Ectodermal cell (in vitro differentiated cells): Measurements from ENCODE around the gene SAMD13.
"Not testable (repeated sequence)": the region's sequence is repeated elsewhere in the genome, so short reads cannot be mapped to it uniquely, and the experiment has no call there.

Source experiments
- H3K27ac ChIP-seq: 2 replicates; pipeline ENCODE4 v1.7.0; 2013; ENCODE audit warnings: mild to moderate bottlenecking, low read depth, low read length; ENCODE audit not compliant: insufficient read depth, poor library complexity, severe bottlenecking
- H3K27me3 ChIP-seq: 2 replicates; pipeline ENCODE4 v1.7.0; 2013; ENCODE audit warnings: mild to moderate bottlenecking, low read length; ENCODE audit not compliant: insufficient read depth, control insufficient read depth, poor library complexity, severe bottlenecking
- H3K36me3 ChIP-seq: one replicate; pipeline ENCODE4 v1.7.0; 2013; ENCODE audit warnings: low read length; ENCODE audit not compliant: control insufficient read depth, insufficient read depth
- H3K4me1 ChIP-seq: one replicate; pipeline ENCODE4 v1.7.0; 2013; ENCODE audit warnings: low read length; ENCODE audit not compliant: control insufficient read depth, insufficient read depth
- H3K4me3 ChIP-seq: 2 replicates; pipeline ENCODE4 v1.7.0; 2013; ENCODE audit warnings: low read depth, low read length, control low read depth; ENCODE audit not compliant: insufficient read depth
- H3K9me3 ChIP-seq: 2 replicates; pipeline ENCODE4 v1.7.0; 2013; ENCODE audit warnings: mild to moderate bottlenecking, low read length, moderate library complexity; ENCODE audit not compliant: control insufficient read depth
- WGBS, 2 experiments: methylation state at CpG; one replicate each; pipeline ENCODE4 v1.1.7; 2013; ENCODE audit warnings: missing lambda C conversion rate in 2 of 2; 5-methylcytosine and 5-hydroxymethylcytosine counted together

SAMD13 gene

DNA sequence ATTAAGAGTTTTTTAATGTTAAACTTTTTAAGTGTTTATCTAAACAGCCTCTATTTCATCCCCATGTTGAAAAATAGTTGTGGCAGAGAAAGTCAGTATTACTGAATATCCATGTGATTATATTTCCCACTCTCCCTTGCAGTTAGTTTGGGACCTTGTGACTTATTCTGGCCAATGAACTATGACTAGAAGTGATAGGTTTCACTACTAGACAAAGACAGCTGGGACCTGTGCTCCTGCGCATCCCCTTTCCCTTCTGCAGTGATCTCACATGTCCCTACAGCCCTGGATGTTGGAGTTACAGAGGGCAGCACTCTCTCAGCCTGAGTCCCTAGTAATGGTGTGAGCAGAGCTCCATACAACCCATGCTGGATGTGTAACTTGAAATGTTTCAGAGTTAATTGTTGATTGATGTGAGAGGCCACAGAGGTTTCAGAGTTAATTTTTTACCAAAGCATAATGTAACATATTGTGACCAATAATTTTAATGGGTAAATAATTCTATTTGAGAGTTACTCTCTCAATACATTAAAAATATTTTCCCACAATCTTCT lies 18.7 kb upstream of the SAMD13 start:
- Histone ChIP-seq H3K9me3 (no peaks in the 10 kb centered on the region), H3K27me3 (no peaks in the 10 kb centered on the region), H3K36me3 (no peaks in the 10 kb centered on the region), H3K4me1 (no peaks in the 10 kb centered on the region), H3K27ac (no peak overlapping the region), H3K4me3 (no peak overlapping the region)
- WGBS, 2 experiments, result 100% methylated on average over 1 of the region's 1 CpG

DNA sequence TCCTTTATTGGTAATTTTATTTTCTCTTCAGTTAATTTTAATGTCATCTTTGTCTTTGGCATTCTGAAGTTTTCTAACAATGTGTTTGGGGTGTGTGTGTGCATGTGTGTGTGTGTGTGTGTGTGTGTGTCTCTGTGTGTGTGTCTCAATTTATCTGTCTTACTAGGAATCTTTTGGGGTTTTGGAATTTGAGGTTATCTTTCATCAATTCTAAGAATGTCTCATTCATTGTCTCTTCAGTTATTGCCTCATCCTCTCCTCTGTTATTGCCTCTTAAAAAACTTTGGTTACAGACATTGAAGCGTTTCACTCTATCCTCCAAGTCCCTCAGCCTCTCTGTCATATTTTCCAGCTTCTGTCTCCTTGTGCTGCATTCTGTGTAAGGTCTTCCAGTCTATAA lies 18.1 kb upstream of the SAMD13 start:
- H3K27ac ChIP-seq, result no peak overlapping the region
- H3K4me1 ChIP-seq, result no peaks in the 10 kb centered on the region
- H3K36me3 ChIP-seq, result no peaks in the 10 kb centered on the region
- WGBS, 2 experiments, result 85 to 100% methylated on average over 1 of the region's 1 CpG
- H3K4me3 ChIP-seq, result no peak overlapping the region
- H3K27me3 ChIP-seq, result no peaks in the 10 kb centered on the region
- H3K9me3 ChIP-seq, result no peaks in the 10 kb centered on the region

- H3K9me3 ChIP-seq, result peaks cover 2% of the 10 kb centered on the region
- no peak overlapping the region for H3K27ac ChIP-seq
- H3K36me3 ChIP-seq, result no peaks in the 10 kb centered on the region
- WGBS, 2 experiments, result 100% methylated on average over 1 of the region's 1 CpG; no CpG with 5 or more reads in 1 of the 2 experiments
- H3K4me3 ChIP-seq, result no peak overlapping the region
- H3K4me1 ChIP-seq, result no peaks in the 10 kb centered on the region
- H3K27me3 ChIP-seq, result no peaks in the 10 kb centered on the region
Measured at GRCh38 chr1:84286071-84286470, 15.4 kb upstream of the SAMD13 start.

DNA sequence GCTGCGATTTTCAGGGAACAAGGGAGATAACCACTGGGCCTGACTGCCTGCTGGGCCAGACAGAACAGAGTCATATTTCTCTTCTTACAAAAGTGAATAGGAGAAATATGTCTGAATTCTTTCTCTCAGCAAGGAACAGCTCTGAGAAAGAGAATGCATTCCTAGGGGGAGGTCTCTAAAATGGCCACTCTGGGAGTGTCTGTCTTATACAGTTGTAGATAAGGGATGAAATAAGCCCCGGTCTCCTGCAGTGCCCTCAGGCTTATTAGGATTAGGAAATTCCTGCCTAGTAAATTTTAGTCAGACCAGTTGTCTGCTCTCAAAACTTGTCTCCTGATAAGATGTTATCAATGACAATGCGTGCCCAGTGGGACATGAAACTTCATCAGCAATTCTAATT lies 14.1 kb upstream of the SAMD13 start:
- H3K4me3 ChIP-seq, H3K27me3 ChIP-seq, H3K27ac ChIP-seq, H3K9me3 ChIP-seq, H3K4me1 ChIP-seq, H3K36me3 ChIP-seq: not testable (repeated sequence)
- WGBS, 2 experiments, result 64% methylated on average over 3 of the region's 3 CpGs

DNA sequence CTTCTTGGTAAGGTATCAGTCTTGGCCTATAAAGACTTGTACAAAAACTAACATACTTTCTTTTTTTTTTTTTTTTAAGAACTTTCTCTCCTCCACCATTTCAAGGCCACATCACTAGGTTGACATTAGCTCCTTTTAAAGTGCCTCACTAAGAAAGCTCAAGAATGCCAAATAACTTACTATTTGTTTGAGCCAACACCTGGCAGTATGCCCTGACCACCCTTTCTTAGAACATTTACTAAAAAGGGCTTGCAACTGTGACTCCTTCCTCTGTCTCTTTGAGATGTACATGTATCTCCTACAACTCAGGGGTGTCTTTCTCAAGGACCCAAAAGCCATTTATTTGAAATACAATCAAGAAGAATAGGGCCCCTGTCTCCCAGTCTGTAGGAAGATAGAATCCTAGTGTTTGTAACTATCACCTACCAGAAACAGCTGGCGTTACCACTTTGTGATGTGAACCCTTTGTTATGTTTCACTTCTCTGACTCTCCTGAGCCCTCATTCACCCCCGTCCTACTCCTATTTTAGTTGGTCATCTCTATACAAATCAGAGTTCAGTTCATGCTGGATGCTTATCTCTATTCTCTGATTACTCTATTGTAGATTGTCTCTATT lies 12.2 kb upstream of the SAMD13 start:
- 70 to 77% methylated on average over 2 of the region's 2 CpGs for WGBS, 2 experiments
- Histone ChIP-seq H3K27me3 (no peaks in the 10 kb centered on the region), H3K9me3 (peaks cover 2% of the 10 kb centered on the region)

GRCh38 chr1:84291882-84292655 lies 9.4 kb upstream of the SAMD13 start:
- H3K4me3 ChIP-seq, result no peak overlapping the region

More for the DNA sequence above, 12.2 kb upstream of the SAMD13 start:
- Histone ChIP-seq H3K27ac (no peak overlapping the region), H3K4me3 (no peak overlapping the region), H3K36me3 (no peaks in the 10 kb centered on the region), H3K4me1 (no peaks in the 10 kb centered on the region)

GRCh38 chr1:84293766-84294165 lies 7.7 kb upstream of the SAMD13 start:
- Histone ChIP-seq H3K27ac (no peak overlapping the region), H3K36me3 (no peaks in the 10 kb centered on the region), H3K4me3 (no peak overlapping the region), H3K27me3 (no peaks in the 10 kb centered on the region), H3K4me1 (no peaks in the 10 kb centered on the region), H3K9me3 (peaks cover 2% of the 10 kb centered on the region)
- 95% methylated on average over 2 of the region's 2 CpGs for WGBS, 2 experiments

More at GRCh38 chr1:84291882-84292655, 9.4 kb upstream of the SAMD13 start:
- Histone ChIP-seq H3K4me1 (no peaks in the 10 kb centered on the region), H3K27ac (no peak overlapping the region), H3K27me3 (no peaks in the 10 kb centered on the region), H3K36me3 (no peaks in the 10 kb centered on the region), H3K9me3 (peaks cover 2% of the 10 kb centered on the region)
- 89 to 91% methylated on average over 5 of the region's 5 CpGs for WGBS, 2 experiments

DNA sequence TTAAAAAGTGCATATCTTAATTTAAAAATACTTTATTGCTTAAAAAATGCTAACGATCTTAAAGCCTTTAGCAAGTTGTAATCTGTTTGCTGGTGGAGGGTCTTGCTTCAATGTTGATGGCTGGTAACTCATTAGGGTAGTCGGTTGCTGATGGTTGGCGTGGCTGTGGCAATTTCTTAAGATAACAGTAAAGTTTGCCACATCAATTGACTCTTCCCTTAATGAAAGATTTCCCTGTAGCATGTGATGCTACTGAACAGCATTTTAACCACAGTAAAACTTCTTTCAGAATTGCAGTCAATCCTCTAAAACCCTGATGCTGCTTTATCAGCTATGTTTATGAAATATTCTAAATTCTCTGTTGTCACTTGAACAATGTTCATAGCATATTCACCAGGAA lies 6.8 kb upstream of the SAMD13 start:
- 96 to 98% methylated on average over 3 of the region's 3 CpGs for WGBS, 2 experiments
- no peaks in the 10 kb centered on the region for H3K9me3 ChIP-seq
- no peaks in the 10 kb centered on the region for H3K36me3 ChIP-seq
- H3K4me1 ChIP-seq, result peaks cover 5% of the 10 kb centered on the region
- no peak overlapping the region for H3K27ac ChIP-seq
- no peak overlapping the region for H3K4me3 ChIP-seq
- H3K27me3 ChIP-seq, result no peaks in the 10 kb centered on the region

DNA sequence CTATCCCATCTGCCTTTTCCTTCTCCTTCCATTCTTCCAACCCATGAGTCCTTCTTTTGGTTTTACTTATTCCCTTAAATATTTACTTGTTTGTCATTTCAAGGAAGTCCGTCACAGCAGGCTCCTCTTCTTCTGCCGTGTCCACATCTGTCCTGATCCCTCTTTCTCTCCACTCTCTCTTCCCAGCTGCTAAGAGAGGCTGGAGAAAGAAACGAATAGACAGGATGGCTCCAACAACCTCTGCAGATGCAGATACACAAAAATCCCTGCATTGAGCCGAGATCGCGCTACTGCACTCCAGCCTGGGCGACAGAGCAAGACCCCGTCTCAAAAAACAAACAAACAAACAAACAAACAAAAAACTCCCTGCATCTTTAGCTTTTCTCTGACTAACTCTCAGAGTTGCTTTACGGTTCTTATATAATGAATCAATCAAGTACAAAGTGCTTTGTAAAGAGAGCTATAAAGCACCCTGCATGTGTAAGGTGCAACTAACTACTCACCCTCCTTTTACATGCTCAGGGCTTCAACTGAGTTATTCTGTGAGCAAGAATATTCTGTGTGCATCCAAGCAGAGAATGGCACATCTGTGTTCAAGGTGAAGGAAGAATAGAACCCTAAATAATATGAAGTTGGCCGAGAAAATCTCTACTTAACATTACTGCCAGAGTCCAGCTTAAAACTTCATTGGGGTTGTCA lies 3.8 kb upstream of the SAMD13 start:
- Histone ChIP-seq H3K9me3 (no peaks in the 10 kb centered on the region), H3K4me1 (peaks cover 33% of the 10 kb centered on the region), H3K4me3 (peak overlapping the region; percentile 89), H3K36me3 (no peaks in the 10 kb centered on the region), H3K27ac (no peak overlapping the region), H3K27me3 (no peaks in the 10 kb centered on the region)
- WGBS, 2 experiments, result 89 to 94% methylated on average over 10 of the region's 10 CpGs

DNA sequence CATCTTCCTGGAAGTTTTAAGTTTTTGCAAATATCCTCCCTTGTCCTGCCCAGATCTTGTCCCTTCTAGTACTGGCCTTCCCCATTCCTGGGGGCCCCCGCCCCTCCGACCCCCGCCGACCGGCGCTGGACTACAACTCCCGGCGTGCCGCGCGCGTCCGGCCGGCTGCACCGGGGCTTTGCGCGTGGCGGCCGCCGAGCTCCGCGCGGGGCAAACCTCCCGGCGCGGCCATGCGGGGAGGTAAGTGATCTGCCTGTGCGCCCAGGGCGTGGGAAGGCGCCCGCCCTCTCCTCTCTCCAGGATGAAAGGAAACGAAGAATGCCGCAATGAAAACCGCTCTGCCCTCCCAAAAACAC lies 3.2 kb upstream of the SAMD13 start:
- peaks cover 38% of the 10 kb centered on the region for H3K4me1 ChIP-seq
- no peaks in the 10 kb centered on the region for H3K36me3 ChIP-seq
- no peak overlapping the region for H3K27ac ChIP-seq
- H3K27me3 ChIP-seq, result no peaks in the 10 kb centered on the region
- no peaks in the 10 kb centered on the region for H3K9me3 ChIP-seq
- 0% methylated on average over 34 of the region's 34 CpGs for WGBS, 2 experiments
- H3K4me3 ChIP-seq, result peak overlapping the region; percentile 89
